HS-27A (cell line): ENCODE data around the gene HTR1E.
"Not testable (repeated sequence)": the region's sequence is repeated elsewhere in the genome, so short reads cannot be mapped to it uniquely, and the experiment has no call there.

Experiments
- DNase-seq: peaks from one replicate; pipeline ENCODE4 v3.0.0-alpha.2; 2012; ENCODE audit warnings: low read depth, missing footprints

Gene HTR1E

GRCh38 chr6:86937219-86938079, at the start of gene HTR1E:
Gene HTR1E (plus strand): TSS chr6:86937528. CDS start chr6:87015335, 77,807 bp downstream.
- DNase-seq = no peak

- no peak for DNase-seq
Observed at GRCh38 chr6:86888301-86888700, 49.0 kb upstream of the HTR1E start.

GRCh38 chr6:86897265-86897664, 40.1 kb upstream of the HTR1E start:
- not testable (repeated sequence) for DNase-seq

- DNase-seq = no peak
Observed at GRCh38 chr6:86913795-86914194, 23.5 kb upstream of the HTR1E start.

- no peak for DNase-seq
Observed at GRCh38 chr6:86916393-86916792, 20.9 kb upstream of the HTR1E start.

GRCh38 chr6:86927138-86927537, 10.2 kb upstream of the HTR1E start:
- DNase-seq = not testable (repeated sequence)

- not testable (repeated sequence) for DNase-seq
Observed at GRCh38 chr6:86927859-86928258, 9.5 kb upstream of the HTR1E start.

- no peak for DNase-seq
Observed at GRCh38 chr6:86934365-86934764, 3.0 kb upstream of the HTR1E start.

- DNase-seq = no peak
Observed at GRCh38 chr6:86936834-86937218, 502 bp upstream of the HTR1E start.

- no peak for DNase-seq
Observed at GRCh38 chr6:86938814-86939213, 1.5 kb downstream of the HTR1E start.

- no peak for DNase-seq
Observed at GRCh38 chr6:86941461-86941860, 4.1 kb downstream of the HTR1E start.

GRCh38 chr6:86942769-86943516, 5.6 kb downstream of the HTR1E start:
- DNase-seq = no peak

GRCh38 chr6:86943819-86944407, 6.6 kb downstream of the HTR1E start:
- no peak for DNase-seq

- no peak for DNase-seq
Observed at GRCh38 chr6:86949771-86950170, 12.4 kb downstream of the HTR1E start.

- no peak for DNase-seq
Observed at GRCh38 chr6:86952991-86953390, 15.7 kb downstream of the HTR1E start.

- DNase-seq = no peak
Observed at GRCh38 chr6:86959656-86960055, 22.3 kb downstream of the HTR1E start.

GRCh38 chr6:86961455-86962200, 24.3 kb downstream of the HTR1E start:
- no peak for DNase-seq

- no peak for DNase-seq
Observed at GRCh38 chr6:86963352-86963751, 26.0 kb downstream of the HTR1E start.

GRCh38 chr6:86964029-86964579, 26.8 kb downstream of the HTR1E start:
- DNase-seq = no peak

GRCh38 chr6:86966271-86966670, 28.9 kb downstream of the HTR1E start:
- DNase-seq = no peak

- no peak for DNase-seq
Observed at GRCh38 chr6:86969573-86969972, 32.2 kb downstream of the HTR1E start.

- DNase-seq = no peak
Observed at GRCh38 chr6:86973088-86973487, 35.8 kb downstream of the HTR1E start.
